PFSK-1 (cell line): ENCODE results near the gene EFNA5.

Experiments used
- POLR2AphosphoS5 ChIP-seq: IDR thresholded peaks from 2 replicates; pipeline ENCODE4 v1.6.1; 2012; ENCODE audit warnings: low read depth, mild to moderate bottlenecking, control low read depth, low read length, moderate library complexity
- SIN3A ChIP-seq: IDR thresholded peaks from 2 replicates; pipeline ENCODE4 v1.6.1; 2012; ENCODE audit warnings: mild to moderate bottlenecking, low read length, moderate library complexity, borderline replicate concordance; ENCODE audit not compliant: insufficient read depth
- TF ChIP-seq, protein P1 (sequence below), 2 experiments: IDR thresholded peaks; 2 replicates each; pipeline versions ENCODE4 v1.6.1 to v1.8.0; 2011 to 2012; ENCODE audit warnings: low read depth in 2 of 2, low read length in 2 of 2, control low read depth in 1 of 2, inconsistent platforms in 1 of 2, mild to moderate bottlenecking in 1 of 2, moderate library complexity in 1 of 2; ENCODE audit not compliant: insufficient read depth in 1 of 2

DNA sequence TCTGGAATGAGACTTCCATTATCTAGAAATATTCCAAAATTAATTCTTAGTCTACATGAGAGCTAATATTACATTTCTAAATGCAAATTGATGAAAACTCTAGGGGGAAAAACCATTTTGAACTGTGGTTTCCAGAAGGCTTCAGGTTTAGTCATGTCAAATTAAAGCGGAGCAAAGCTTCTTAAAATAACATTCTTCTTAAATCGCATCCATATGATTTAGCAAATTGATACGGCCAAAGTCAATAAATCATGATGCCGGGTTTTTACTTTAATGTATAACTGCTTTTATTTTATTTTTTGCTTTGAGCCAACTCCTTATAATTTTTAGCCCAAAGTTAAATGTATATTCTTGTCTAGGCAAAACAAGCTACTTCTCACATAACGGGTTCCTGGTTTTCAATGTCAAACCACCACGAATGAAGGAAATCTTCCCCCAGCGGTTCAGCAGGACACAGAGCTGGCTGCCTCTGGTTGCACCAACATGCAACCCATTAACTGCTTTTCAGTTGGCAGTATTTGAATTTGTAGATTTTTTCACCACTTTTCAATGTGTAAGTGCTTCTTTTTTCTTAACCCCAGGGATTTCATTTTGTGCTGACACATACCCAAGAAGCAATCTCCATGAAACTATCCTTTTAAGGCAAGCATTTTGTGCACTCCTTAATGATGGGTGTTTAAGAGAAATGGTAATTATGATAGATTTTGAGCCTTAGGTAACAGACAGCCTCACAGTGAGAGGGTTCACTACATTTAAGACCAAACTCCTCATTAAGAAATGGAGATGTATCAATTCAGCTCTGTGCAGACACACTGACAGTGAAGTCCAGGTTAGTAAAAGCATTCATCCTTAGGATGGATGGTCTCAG lies 35.5 kb downstream of the EFNA5 start:
- TF ChIP-seq, protein P1, sequence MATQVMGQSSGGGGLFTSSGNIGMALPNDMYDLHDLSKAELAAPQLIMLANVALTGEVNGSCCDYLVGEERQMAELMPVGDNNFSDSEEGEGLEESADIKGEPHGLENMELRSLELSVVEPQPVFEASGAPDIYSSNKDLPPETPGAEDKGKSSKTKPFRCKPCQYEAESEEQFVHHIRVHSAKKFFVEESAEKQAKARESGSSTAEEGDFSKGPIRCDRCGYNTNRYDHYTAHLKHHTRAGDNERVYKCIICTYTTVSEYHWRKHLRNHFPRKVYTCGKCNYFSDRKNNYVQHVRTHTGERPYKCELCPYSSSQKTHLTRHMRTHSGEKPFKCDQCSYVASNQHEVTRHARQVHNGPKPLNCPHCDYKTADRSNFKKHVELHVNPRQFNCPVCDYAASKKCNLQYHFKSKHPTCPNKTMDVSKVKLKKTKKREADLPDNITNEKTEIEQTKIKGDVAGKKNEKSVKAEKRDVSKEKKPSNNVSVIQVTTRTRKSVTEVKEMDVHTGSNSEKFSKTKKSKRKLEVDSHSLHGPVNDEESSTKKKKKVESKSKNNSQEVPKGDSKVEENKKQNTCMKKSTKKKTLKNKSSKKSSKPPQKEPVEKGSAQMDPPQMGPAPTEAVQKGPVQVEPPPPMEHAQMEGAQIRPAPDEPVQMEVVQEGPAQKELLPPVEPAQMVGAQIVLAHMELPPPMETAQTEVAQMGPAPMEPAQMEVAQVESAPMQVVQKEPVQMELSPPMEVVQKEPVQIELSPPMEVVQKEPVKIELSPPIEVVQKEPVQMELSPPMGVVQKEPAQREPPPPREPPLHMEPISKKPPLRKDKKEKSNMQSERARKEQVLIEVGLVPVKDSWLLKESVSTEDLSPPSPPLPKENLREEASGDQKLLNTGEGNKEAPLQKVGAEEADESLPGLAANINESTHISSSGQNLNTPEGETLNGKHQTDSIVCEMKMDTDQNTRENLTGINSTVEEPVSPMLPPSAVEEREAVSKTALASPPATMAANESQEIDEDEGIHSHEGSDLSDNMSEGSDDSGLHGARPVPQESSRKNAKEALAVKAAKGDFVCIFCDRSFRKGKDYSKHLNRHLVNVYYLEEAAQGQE (IDR thresholded peaks at IDR 0.05; ENCODE audit: insufficient read depth in 1 of 2, low read depth in 2 of 2, low read length in 2 of 2) = no peak
- TF ChIP-seq SIN3A (no peak), POLR2AphosphoS5 (no peak)
